Astrocyte of the cerebellum (primary cell): ENCODE results near the gene NDUFV2.

ENCODE experiments used
- DNase-seq: peaks from one replicate; pipeline ENCODE4 v3.0.0-alpha.2; 2011; ENCODE audit warnings: low read depth
- H3K4me3 ChIP-seq: 2 replicates; pipeline ENCODE4 v1.5.1; 2011; ENCODE audit warnings: mild to moderate bottlenecking, low read depth, low read length, moderate library complexity
- CTCF ChIP-seq: IDR thresholded peaks from 2 replicates; pipeline ENCODE4 v1.5.1; 2012; ENCODE audit warnings: low read length, low read depth, moderate library complexity, mild to moderate bottlenecking; ENCODE audit errors: missing control alignments
- in situ Hi-C: cut with HindIII; loops from 2 replicates; pipeline ENCODE4 v1.10.0; 2017; ENCODE audit warnings: low sequenced_read_pairs

NDUFV2 gene

GRCh38 chr18:9062418-9062751, 40.1 kb upstream of the NDUFV2 start:
- no peak for DNase-seq
- TF ChIP-seq CTCF = no peak
- H3K4me3 ChIP-seq = no peak overlapping the region
- in situ Hi-C loops = no loop called here

- in situ Hi-C loops = no loop called here
- TF ChIP-seq CTCF = no peak
- no peak overlapping the region for H3K4me3 ChIP-seq
- DNase-seq = no peak
These were observed 36.6 kb upstream of the NDUFV2 start for GRCh38 chr18:9065864-9066263.

- no peak for TF ChIP-seq CTCF
- DNase-seq = no peak
- H3K4me3 ChIP-seq = no peak overlapping the region
- in situ Hi-C loops = no loop called here
These were observed 36.1 kb upstream of the NDUFV2 start for GRCh38 chr18:9066358-9066757.

- DNase-seq = no peak
- H3K4me3 ChIP-seq = no peak overlapping the region
- in situ Hi-C loops = no loop called here
- no peak for TF ChIP-seq CTCF
These were observed 35.6 kb upstream of the NDUFV2 start for GRCh38 chr18:9066817-9067306.

GRCh38 chr18:9067823-9068222, 34.7 kb upstream of the NDUFV2 start:
- in situ Hi-C loops = no loop called here
- no peak overlapping the region for H3K4me3 ChIP-seq
- no peak for TF ChIP-seq CTCF
- no peak for DNase-seq

- in situ Hi-C loops = no loop called here
These were observed 34.2 kb upstream of the NDUFV2 start for GRCh38 chr18:9068346-9068745.

More at GRCh38 chr18:9068346-9068745, 34.2 kb upstream of the NDUFV2 start:
- H3K4me3 ChIP-seq = no peak overlapping the region
- TF ChIP-seq CTCF = no peak
- no peak for DNase-seq
